Upper lobe of left lung (tissue), 4 donors: ENCODE measurements around the gene SLC7A14.
A peak's percentile ranks its signal among the peaks of the same experiment; 100 is the strongest.

Source experiments
- CTCF ChIP-seq, 6 experiments: fragments of 450-650 bp in 4 of 6; fragments of 200-600 bp in 2 of 6; sonication (generic) in 2 of 6; IDR thresholded peaks; one replicate each; pipeline ENCODE4 v1.5.1; 2016 to 2019; ENCODE audit warnings: antibody characterized with exemption in 6 of 6
- POLR2A ChIP-seq, 4 donors: fragments of 450-650 bp; IDR thresholded peaks; one replicate each; pipeline ENCODE4 v1.5.1; 2016 to 2017; ENCODE audit warnings: antibody characterized with exemption in 4 of 4, mild to moderate bottlenecking in 2 of 4
- POLR2AphosphoS5 ChIP-seq, 2 donors: sonication (generic); formaldehyde crosslinking; IDR thresholded peaks; one replicate each; pipeline ENCODE4 v1.5.1; 2017; ENCODE audit warnings: antibody characterized with exemption in 2 of 2

GRCh38 chr3:170421111-170421641, 164.7 kb downstream of the SLC7A14 start:
- TF ChIP-seq POLR2AphosphoS5 (IDR thresholded peaks at IDR 0.05): peak in 1 of 2 donors; percentile 27
- no peak for TF ChIP-seq CTCF (IDR thresholded peaks at IDR 0.05)
- TF ChIP-seq POLR2A (IDR thresholded peaks at IDR 0.05): no peak
